Metanephros (tissue), 1 donor: ENCODE measurements around the gene APOBEC4. TPM values are rescaled to one million over a fixed set of nuclear protein-coding genes. Genes with fewer than 3 reads are reported as not detected.

Experiments
- total RNA-seq: library from RNA; depleted of rRNA; stranded (reverse); fragments of >200 nt; gene quantifications from one replicate; pipeline ENCODE4 v1.2.3, GENCODE V29; 2014

Gene APOBEC4, protein sequence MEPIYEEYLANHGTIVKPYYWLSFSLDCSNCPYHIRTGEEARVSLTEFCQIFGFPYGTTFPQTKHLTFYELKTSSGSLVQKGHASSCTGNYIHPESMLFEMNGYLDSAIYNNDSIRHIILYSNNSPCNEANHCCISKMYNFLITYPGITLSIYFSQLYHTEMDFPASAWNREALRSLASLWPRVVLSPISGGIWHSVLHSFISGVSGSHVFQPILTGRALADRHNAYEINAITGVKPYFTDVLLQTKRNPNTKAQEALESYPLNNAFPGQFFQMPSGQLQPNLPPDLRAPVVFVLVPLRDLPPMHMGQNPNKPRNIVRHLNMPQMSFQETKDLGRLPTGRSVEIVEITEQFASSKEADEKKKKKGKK
- not detected for total RNA-seq

DNA sequence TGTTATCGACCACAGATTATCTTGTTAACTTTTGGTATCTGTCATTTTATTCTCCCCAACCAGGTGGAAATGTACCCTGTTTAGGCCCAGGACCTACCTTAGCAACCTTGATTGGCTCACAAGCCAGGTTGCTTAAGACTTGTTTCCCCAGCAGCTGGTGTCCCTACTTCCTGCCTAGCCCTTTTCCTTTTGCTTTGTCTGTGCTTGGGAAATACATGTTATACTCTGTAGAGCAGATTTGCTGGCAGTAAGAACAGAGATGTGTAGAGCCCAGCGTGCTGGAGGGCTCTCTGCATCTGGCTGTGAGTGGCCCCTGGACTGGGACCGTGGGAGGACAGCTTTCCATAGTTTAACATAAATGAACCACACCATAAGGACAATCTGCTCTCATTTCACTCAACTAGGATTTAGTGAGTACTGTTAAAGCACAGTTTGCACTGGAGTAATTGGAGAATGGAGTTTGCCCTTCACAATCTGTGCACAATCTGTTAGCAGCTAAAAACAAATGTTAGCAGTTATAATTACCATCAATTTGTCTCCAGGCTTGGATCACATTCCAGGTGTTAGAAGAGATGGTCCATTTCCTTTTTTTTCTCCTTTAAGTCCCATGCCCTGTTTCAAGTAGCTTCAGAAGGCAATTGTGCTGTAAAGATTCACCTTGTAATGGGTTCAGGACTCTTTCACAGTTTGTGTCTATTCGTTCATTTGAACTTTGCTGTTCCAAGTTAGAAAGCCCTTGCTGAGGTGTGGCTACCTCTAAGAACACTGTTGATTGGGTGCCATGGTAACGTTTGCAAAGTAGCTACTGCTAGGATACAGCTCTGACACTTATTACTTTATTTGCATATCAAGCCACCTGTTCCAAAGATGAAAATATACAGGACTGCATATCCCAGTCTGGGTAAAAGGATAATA lies at the start of gene APOBEC4:
TSS of gene APOBEC4 (minus strand) at position 770 of the 915 bp plus-strand sequence. CDS start 4,535 bp downstream, outside the sequence.

DNA sequence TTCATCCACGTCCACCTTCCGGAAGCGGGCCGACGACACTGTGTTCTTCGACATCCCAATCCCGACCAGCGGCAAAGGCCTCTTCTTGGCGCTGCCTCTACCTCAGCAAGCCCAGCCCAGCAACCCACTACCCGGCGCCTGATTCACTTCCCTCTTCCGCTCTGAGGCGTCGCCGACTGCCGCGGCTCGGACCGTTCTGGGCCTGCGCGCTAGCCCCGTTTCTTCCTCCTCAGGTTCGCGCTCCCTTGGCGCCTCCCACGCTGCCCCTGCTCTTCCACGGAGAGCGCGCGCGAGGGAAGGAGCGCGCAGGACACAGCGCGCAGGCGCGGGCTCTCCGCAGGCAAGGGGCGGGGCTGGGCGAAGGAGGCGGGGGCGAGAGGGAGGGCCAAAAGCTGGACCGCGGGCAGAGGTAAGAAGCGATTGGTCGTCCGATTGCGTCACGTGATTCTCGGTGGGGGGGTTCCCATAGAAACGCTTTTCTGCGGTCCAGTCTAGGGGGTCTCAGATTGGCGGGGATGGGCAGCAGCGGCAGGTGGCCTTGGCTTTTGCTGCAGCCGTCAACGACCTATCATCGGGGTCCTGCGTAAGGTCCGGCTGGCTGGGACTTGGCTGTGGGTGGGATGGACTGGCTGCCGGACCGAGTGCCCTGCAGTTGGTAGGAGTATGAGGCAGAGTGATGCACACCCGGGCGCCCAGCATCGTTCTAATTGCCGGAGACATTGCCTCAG lies 17.3 kb downstream of the APOBEC4 start, which contains the start of gene ARPC5:
TSS of gene ARPC5 (minus strand) at position 178 of the 728 bp plus-strand sequence. CDS start at position 54, 124 bp downstream.

Other genes with a start within 250 kb of the APOBEC4 start
- gene NMNAT2, start 234.9 kb downstream of the APOBEC4 start, total RNA-seq: 1.8 TPM
- gene SMG7, start 180.8 kb downstream of the APOBEC4 start, total RNA-seq: 47.2 TPM
- gene NCF2, start 62.9 kb downstream of the APOBEC4 start, total RNA-seq: 13.4 TPM
- gene ARPC5, start 17.5 kb downstream of the APOBEC4 start, total RNA-seq: 129 TPM
- gene RGL1, start 151.8 kb upstream of the APOBEC4 start, total RNA-seq: 54.2 TPM